GM19438 (cell line): ENCODE results near the gene SMIM33.
"Not testable (repeated sequence)": the region's sequence is repeated elsewhere in the genome, so short reads cannot be mapped to it uniquely, and the experiment has no call there.

Experiments
- ATAC-seq: cut with Tn5 transposase; IDR thresholded peaks from one replicate; pipeline ENCODE4 v1.9.1; 2021; ENCODE audit warnings: low read depth; ENCODE audit not compliant: unreplicated experiment

SMIM33 gene

GRCh38 chr5:139456776-139457175 is 14.0 kb upstream of the SMIM33 start:
- ATAC-seq: no peak

DNA sequence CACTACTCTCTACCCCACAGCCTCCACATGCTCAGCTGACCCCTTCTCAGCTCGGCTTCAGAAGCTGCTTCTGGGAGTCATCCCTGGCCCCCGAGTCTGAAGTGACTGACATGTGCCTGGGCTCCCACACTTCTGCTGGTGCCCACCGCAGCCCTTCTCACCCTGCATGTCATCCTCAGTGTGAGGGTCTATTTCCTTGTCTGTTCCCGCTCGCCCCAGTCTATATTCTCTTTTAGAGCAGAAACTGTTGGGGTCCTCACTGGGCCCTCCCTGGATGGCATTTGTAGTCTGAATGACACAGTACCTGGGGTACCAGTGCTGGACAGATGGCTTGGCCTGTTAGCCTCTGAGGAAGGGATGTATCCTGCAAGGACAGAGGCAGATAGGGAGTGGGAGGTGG is 13.6 kb upstream of the SMIM33 start:
- no peak for ATAC-seq

DNA sequence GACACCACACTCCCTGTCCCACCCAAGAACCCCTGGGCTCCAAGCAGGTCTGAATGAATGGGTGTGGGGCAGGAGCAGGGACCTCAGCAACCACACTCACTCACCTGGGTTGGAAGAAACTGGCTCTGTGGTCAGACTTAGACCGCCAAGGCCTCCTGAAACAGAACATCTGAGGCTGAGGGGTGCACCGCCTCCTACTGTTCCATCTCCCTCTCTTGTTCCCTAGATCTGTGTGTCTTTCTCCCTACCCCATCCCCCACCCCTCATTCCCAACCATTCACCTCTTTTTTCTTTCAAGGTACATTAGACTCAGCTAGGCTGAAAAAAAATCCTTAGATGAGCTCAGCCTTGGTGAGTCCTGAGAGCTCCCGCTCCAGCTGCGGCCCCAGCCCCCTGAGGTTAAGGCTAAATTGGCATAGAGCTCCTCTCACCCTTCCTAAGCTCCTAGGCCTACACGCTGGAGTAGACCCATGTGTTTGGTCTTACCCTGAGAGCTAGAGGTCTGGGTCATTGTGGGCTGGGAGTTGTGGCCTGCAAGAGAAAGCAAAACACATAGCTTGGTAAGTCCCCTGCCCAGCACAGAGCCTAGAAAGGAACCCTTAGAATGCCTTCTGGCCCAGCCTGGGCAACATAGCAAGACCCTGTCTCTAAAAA is 13.0 kb upstream of the SMIM33 start:
- ATAC-seq: no peak

DNA sequence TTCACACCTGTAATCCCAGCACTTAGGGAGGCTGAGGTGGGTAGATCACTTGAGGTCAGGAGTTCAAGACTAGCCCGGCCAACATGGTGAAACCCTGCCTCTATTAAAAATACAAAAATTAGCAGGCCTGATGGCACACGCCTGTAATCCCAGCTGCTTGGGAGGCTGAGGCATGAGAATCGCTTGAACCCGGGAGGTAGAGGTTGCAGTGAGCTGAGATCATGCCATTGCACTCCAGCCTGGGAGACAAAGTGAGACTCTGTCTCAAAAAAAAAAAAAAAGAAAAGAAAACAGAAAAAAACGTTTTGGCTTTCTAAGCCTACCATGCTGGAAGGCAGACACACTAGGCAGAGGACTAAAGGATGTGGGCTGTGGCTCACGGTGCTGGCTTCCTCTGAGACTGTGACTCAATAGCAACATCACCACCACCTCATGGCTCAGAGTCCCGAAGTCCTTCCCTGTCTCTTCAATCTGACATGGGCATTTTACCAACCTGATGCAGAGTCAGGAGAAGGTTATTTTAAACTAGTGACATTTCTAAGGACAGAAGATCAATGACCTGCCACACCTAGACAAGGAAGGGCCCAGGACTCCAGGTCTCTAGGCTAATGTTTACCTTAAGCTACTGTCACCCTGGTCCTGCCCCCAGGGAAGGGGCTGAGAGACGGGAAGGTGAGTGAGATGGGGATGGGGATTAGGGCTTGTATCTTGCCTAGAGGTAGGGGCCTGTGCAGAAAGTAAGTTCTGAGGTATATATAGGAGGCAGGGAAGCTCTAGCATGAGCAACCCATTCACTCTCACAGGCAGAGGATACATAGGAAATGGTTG is 12.0 kb upstream of the SMIM33 start:
- peak; percentile 51 for ATAC-seq

- ATAC-seq: peak; percentile 47
These were observed 11.3 kb upstream of the SMIM33 start for GRCh38 chr5:139459451-139459934.

GRCh38 chr5:139460455-139460854 is 10.3 kb upstream of the SMIM33 start:
- no peak for ATAC-seq

- ATAC-seq: no peak
These were observed 9.6 kb upstream of the SMIM33 start for GRCh38 chr5:139461176-139461575.

GRCh38 chr5:139461698-139462097 is 9.1 kb upstream of the SMIM33 start:
- no peak for ATAC-seq

DNA sequence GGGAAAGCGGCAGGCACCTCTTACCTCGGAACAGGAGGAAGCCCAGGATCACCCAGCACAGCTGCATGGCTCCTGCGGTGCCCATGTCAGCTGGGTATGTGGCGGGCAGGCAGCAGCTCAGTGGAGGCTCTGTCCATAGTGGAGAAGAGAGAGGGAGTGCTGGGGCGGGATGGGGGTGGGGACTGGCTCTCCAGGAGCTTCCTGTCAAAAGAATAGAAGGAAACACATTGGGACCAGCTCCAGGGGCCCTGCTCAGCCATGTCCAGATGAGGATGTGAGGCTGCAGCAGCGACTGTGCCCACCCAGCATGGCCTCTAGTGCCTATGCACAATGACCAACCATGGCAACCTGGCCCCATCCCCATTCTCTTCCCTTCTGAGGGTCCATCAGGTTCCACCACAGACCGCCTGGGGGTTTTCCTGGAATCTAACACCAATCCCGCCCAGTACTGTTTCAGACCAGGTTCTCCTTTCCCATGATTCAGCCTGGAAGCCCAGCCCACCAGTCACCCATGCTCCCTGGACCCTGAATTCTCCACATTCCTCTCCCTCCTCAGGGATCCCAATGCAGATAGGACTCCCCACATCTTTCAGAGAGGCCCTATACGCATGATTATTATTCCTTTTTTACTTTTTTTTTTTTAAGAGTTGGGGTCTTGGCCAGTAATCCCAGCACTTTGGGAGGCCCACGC is 8.1 kb upstream of the SMIM33 start, which contains the start of gene ECSCR:
ECSCR (minus strand) TSS at position 158 of the 691 bp plus-strand sequence; CDS start at position 85, 73 bp downstream.
- ATAC-seq: no peak

GRCh38 chr5:139468421-139468931 is 2.3 kb upstream of the SMIM33 start:
- ATAC-seq: no peak

GRCh38 chr5:139472386-139473030 is 1.7 kb downstream of the SMIM33 start:
- ATAC-seq: no peak

GRCh38 chr5:139473105-139473504 is 2.3 kb downstream of the SMIM33 start:
- no peak for ATAC-seq

DNA sequence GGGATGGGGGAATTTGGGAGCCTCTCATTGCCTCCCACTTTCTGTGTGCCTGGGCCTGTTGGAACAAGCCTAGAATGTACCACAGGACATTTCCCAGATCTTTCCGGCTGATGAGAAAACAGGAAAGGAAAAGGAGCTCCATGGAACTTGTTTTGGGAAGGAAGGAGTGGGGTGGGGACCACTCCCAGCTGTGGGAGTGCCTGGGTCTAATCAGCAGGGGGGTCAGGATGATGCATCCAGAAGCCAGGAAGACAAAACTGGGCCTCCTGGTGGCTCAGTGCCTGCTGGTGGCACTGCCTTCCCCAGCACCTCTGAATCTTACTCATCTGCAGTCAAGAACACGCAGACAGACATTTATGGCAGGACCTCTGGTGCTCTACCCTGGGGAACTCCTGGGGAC is 2.8 kb downstream of the SMIM33 start:
- no peak for ATAC-seq

DNA sequence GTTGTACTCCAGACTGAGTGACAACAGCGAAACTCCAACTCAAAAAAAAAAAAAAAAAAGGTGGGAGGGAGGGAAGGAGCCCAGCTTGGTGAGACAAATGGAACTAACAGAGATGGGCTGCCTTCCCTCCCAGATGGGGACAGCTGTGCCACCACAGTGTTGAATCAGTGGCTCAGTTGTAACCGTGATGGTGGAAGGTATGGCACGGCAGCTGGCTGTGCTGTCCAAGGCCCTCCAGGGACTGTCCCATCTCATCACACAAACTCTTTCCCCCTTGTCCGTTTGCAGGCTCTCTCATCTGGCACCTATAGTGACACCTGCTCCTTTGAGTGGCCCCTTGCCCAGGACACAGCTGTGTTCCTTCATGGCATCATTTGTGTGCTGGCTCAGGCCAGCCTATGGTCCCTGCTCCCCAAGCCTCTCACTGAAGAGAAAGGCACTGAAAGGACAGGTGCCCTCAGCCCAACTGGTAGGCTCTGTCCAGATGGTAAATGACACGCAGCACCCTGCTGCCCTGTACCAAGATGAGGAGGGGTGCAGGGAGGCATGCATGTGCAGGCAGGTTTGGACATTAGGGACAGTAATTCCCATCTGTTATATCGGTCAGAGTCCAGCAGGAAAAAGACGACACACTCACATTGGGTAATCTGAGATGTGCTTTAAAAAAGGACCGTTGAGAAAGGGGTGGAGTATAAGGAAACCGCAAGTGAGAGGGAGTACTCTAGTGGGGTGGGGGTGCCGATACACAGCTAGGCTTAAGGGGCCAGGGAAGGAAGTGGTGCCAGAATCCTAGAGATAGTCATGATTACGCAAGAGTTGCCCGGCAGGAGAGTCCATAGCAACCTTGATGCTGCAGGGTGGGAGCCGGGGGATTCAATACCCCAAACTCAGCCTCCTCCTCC is 4.3 kb downstream of the SMIM33 start:
- no peak for ATAC-seq

DNA sequence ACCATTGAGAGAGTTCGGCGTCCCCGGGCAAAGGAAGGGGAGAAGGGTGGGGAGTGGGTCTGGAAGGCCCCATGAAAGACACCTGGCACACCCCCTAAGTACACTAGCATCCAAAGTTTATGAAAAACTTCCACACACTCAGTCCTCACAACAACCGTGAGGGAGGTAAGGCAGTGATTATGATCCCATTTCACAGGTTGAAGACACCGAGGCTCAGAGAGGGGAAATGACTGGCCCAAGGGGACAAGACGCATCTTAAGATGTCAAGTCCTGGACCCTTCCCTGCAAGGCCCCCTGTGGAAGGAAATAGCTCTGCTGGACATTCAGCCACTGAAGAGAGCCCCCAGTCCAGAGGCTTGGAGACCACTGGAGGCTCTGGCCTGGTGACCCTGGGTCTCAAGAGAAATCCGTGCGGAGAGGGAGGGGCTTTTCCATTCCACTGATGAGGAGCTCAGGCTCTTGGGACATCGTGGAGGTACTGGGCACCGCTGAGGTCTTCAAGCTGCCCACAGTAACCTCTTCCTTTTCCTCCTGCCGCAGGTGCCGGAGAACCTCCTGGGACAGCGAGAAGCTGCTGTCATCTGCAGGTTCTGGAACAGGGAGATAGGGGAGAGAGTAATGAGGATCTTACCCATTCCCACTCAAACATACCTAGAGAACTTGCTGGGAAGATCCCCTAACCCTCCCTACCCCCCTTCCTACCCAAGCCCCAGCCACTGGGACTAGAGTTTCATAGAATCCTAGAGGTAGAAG is 5.2 kb downstream of the SMIM33 start:
- ATAC-seq: no peak

DNA sequence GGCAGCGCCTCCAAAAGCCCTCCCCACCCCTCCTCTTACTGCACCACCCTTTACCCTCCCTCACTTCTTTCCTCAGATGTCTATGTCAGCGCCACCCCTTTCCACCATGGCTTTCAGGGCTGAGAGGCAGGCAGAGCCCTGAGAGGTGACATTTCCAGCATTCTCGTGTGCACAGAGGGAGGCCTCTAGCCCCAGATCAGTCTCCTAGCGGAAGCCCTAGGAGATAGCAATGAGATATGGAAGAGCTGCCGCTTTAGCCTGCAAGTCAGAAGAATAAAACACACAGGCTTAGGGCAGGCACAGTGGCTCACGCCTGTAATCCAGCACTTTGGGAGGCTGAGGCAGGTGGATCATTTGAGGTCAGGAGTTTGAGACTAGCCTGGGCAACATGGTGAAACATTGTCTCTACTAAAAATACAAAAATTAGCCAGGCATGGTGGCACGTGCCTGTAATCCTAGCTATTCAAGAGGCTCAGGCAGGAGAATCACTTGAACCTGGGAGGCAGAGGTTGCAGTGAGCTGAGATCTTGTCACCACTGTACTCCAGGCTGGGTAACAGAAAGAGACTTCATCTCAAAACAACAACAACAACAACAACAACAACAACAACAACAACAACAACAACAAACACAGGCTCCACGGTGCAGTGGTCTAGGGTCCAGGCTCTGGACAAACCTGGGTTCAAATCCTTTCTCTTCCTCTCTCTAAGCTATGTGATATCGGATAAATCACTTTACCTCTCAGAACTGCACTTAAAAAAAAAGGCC is 8.0 kb downstream of the SMIM33 start:
- not testable (repeated sequence) for ATAC-seq

DNA sequence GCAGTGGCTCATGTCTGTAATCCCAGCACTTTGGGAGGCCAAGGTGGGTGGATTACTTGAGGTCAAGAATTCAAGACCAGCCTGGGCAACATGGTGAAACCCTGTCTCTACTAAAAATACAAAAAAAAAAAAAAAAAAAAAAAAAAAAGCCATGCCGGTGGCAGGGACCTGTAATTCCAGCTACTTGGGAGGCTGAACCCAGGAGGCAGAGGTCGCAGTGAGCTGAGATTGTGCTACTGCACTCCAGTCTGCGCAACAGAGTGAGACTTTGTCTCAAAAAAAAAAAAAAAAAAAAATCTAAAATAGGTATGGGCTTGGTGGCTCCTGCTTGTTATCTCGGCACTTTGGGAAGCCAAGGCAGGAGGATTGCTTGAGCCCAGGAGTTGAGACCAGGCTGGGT is 8.9 kb downstream of the SMIM33 start:
- not testable (repeated sequence) for ATAC-seq

- no peak for ATAC-seq
These were observed 10.3 kb downstream of the SMIM33 start for GRCh38 chr5:139481122-139481533.
